HG03064 (cell line): ENCODE measurements around the gene KIZ.
A peak's percentile ranks its signal among the peaks of the same experiment; 100 is the strongest.

Source experiments
- ATAC-seq: cut with Tn5 transposase; IDR thresholded peaks from one replicate; pipeline ENCODE4 v1.9.1; 2021; ENCODE audit warnings: low read depth; ENCODE audit not compliant: unreplicated experiment

Gene KIZ

DNA sequence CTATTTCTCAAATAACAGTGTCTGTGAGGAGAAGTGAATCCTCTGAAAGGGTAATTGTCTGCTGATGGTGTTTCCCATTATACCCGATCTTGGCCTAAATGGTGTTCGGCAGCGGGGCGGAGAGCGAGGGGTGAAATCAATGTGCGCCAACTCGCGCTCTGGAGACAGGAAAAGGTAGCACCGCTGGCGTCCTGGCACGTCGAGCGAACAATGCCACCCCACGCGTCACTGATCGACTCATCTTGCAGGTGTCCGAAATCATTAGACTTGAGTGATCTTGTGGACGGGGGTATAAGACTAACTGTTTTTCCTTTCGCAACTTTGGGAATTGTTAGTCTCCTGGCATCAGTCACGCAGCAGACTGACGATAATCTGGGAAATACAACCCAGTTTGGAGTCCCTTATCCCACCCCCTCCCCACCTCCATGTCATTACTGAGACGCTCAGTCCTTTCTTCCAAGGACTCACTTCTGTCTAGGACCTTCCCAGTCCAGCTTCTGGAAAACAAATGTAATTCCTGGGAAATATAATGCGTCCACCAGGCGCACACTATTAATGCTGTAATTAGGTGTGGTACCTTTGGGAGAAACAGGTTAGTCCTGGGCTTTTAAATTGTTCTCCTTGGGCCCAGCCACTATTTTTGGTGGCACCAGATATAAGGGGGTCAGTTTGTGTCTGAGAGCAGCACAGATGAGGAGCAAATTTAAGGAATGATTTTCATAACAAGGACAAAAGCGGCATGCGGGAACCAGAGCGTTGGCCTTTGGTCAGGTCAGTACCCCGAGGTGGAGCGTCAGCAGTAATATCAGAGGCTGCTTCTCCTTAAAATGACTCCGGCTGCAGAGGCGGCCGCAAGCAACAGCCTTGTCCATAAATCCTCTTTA lies 22.1 kb upstream of the KIZ start:
- no peak for ATAC-seq

DNA sequence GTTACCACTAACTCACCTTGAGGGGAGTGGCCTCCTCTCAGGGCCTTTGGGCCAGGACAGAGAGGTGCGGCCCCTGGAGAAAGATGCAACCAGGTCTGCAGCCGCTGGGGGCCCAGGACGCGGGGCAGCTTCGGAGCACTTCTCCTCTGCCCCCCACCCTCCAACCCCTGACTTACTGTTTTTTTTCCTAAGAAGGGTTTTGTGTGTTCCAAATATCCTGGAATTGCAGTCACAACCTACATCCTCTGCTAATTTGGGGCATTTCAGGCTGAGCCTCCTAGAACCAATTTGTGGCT lies 21.5 kb upstream of the KIZ start:
- no peak for ATAC-seq

DNA sequence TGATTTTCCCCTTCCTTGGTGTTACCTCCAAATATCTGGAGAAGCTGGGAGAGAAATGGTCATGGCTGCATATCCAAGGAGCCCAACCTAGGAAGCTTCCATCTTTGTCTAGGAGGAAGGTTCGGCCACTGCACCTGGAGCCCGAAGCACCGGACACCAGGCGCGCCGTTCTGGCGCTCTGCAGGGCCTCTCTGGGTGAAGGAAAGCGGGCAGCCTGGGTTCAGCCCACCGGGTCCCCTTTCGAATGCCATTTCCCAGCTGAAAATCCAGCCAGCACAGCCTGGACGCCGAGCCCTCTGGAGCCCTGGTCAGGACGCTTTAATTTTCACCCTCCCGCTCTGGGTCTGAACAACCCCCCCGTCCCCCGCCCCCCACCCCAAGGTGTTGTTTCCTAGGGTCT lies 21.0 kb upstream of the KIZ start:
- ATAC-seq: no peak

DNA sequence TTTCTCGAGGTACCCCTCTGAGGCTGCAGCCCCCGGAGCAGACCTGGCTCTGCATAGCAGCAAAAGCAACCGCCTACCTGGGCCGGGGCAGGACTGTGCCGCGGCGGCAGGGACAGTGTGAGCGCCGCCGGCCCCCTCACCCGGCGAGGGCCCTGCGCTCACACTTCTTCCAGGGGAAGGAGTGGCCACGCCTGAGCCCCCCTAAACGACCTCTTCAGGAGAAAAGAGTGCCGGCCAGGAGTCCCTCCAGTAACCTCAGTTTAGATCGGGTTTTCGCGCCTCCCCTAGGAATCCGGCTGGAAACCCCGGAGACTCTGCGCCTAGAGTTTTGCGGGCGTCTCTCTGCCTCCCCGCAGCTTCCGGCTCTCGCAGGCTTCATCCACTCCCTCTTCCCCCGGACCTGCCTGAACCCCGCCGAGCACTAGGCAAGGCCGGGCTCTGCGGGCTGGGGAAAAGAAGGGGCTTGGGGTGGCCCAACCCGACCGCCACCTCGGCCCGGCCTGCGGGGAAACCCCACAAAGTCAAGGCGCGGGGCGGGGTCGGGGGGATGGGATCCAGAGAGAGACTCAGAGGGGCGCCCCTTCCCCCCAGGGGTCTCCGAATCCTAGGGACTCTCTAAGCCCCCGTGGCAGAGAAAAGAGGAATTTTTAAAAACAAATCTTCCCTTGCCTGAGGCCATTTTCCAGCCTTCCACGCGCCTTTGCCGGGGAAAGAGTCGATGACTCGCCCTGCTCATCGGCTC lies 20.3 kb upstream of the KIZ start:
- no peak for ATAC-seq

DNA sequence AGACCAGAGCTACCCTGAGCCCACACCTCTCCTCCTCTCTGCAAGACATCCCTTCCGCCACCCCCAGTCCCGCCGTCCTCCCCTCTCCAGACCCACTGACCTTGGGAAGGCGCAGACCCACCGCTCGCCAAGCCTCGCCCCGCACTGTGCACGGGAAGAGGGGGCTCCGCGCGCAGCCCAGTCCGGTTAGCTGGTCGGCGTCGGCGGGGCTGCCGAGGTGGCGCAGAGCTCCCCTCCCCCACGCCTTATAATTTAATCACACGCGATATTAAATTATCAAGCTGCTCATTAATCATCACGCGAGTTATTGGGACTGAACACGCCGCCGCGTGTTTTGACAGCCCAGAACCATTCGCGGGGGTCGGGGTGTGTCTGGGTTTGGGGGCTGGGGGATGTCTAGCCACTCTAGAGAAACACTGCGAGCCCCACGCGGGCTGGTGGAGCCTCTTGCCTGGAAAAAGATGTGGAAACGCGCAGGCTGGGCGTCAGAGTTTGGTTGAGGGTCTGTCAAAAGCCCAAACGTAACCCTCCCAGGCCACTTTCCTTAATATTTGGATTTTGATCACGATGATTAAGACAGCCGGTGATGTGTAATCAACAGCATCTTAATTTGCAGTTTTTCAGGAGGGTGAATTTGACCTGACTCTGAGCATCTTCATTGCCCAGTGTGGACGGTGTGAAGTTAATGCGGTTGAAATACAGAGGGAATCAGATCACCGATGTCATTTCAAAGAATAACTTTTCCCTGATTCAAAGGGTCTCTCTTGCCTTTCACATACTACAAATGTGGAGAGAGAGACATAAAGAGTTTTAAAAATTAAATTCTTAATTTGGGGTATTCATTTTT lies 19.5 kb upstream of the KIZ start, which contains the start of gene LINC00237:
TSS of gene LINC00237 (minus strand) at position 188 of the 847 bp plus-strand sequence.
- ATAC-seq: no peak

DNA sequence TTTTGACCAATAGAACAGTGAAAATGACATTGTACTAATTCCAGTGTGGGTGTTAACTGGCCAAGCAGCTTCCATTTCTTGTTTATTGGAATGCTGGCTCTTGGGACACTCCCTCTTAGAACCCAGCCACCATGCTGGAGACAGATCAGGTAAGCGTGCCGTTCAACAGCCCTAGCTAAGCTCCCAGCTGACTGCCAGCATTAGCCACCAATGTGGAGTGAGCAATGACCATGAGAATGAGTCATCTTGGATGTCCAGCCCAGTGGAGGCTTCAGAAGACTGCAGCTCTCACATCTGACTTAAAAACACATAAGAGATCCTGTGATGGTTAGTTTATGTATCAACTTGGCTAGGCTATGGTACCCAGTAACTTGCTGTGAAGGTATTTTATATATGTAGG lies 16.7 kb upstream of the KIZ start:
- no peak for ATAC-seq

DNA sequence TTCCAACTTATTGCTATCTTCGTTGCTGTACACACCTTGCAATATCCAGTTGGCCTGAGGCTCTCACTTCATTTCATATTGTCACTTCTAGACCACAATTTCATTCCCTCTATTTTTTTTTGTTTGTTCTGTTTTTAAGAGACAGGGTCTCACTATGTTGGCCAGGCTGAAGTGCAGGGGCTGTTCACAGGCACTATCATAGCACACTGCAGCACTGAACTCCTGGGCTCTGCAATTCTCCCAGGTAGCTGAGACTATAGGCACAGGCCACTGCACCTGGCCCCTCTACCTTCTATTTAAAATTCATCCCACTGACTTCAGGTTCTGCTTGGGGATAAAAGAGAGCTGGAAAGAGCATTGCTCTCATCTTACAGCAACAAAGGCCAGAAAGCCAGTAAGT lies 15.1 kb upstream of the KIZ start:
- ATAC-seq: no peak

DNA sequence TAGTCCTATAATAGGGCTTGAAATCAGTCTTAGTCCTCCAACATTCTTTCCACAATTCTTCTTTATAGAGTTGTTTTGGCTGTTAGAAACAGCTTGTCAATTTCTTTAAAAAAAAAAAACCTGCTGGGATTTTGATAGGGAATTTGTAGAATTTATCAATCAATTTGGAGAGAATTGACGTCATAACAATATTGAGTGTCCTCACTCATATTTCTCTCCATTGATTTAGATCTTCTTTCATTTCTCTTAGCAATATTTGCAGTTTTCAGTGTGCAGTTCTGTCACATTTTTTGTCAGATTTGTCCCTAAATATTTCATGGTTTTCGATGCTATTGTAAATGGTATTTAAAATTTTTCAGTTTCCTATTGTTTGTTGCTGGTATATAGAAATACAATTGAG lies 14.5 kb upstream of the KIZ start:
- no peak for ATAC-seq

DNA sequence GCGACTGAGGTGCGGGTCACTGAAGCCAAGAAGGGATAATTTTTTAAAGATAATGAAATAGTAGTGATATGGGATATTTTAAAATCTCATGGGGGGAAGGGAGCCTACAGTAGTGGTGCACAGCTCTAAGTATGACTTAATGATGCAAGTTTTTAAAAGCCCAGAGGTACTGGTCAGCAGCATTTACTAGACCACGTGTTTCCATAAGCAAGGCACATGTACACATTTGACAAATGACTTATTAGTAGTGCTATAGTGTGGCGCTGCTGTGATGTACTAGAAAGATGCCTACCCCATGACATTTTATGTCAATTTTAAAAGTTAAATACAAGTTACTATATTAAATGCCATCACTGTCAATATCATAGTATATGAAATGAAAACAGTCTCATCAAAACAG lies 12.2 kb upstream of the KIZ start:
- ATAC-seq: no peak

DNA sequence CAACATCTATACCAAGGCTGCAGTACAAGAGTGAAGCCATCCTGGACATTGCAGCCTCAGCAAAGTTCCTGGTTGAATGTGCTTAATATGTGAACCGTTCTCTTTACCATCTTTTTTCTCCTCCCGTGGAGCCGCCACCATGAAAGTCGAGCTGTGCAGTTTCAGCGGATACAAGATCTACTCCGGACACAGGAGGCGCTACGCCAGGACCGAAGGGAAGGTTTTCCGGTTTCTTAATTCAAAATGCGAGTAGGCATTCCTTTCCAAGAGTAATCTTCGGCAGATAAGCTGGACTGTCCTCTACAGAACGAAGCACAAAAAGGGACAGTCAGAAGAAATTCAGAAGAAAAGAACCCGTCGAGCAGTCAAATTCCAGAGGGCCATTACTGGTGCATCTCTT lies 11.3 kb upstream of the KIZ start:
- no peak for ATAC-seq

DNA sequence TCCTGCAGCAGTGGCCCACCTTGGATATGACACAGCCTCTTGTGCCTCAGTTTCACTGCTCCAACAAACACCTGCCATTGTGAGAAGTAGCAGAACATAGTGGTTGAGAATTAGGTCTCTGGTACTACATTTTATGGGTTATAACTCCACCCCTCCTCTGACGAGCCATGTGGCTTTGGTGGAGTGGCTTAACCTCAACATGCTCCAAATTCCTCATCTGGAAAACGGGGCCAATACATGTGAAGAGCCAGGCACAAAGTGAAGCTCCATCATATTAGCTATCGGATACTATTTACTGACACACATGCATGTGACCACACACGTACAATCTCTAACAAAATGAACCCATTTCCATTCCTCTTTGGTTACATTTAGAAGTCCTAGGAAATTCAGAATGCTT lies 8.4 kb upstream of the KIZ start:
- no peak for ATAC-seq

DNA sequence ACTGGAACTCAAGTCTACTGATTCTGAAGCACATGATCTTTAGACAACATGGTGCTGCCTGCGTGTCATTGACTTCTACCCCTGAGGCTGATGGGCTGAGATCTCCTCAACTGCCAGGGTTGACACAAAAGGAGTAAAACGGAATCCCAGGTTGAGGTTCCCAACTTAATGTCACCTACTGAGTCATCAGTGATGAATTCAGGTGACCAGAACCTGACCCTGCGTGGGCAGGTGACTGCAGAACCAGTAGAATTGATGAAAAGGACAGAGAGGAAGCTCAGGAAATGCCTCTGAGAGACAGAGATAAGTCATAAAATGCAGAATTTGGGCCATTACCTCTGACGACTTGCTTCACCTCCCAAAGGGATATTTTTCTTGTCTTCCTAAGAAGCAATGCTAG lies 7.7 kb upstream of the KIZ start:
- ATAC-seq: no peak

DNA sequence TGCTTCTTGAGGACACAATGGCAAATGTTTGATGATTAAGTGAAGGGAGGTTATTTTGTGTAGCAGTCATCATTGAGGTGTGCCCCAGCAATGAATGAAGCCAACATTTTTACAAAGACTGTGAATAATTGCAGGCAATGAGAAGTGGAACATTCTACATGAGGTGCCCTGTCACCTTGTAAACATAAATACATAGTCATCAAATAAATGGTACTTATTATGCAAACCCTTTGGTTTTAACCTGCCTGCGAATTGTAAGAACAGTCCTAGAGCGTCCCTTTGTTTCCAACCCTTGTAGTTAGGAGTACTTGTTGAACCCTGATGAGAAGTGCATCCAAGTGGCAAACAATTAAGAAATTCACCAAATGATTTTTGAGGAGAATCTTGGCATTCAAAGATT lies 7.1 kb upstream of the KIZ start:
- ATAC-seq: no peak

DNA sequence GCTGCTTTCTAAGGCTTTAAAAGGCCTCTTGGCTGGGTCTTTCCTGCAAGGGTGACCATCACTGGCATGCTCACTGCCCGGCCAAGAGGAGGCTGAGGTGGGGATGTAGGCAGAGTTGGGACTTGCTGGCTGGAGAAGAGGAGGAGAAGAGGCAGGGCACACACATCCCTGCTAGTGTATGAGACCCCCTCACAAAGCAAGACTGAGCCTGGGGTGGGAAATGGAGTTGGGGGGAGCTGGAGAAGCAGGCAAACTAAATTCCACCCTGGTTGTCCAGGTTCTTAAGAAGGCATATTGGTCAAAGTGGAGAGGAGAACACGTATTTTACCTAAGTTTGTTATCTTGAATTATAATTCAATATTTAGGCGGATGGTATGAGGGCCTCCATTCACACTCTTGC lies 1.7 kb upstream of the KIZ start:
- ATAC-seq: no peak

DNA sequence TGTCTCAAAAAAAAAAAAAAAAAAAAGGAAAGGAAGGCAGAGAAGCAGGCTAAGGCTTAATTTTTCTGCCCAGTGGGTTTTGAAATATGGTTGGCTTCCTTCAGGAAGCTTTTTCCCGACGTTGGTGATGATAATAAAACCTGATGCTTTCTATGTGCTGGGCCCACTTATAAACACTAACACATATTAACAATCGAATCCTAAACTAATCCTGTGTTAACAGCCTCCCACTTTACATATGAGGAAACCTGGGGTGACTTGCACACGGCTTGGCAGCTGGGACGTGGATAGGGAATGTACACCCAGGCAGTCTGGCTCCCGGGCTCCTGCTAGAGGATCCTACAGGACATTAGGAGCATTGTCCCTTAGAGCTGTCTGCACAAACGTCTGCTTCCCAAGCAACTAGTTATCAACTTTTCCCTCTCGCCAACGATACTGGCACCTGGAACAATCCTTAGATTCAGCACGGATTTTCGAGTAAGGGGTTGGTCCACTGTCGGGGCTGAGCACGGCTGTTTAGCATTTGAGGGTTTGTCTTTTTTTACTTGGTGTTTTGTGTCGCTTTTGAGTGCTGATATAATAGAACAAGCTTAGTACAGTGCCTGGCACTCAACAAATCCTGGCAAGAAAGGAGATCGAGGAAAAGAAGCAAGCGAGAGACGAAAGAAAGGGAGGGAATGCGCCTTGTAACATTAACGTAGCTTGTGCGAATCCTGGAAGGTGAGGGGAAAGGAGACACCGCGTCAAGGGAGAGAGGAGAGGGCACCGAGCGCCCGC lies 622 bp upstream of the KIZ start:
- ATAC-seq: peak; percentile 20

DNA sequence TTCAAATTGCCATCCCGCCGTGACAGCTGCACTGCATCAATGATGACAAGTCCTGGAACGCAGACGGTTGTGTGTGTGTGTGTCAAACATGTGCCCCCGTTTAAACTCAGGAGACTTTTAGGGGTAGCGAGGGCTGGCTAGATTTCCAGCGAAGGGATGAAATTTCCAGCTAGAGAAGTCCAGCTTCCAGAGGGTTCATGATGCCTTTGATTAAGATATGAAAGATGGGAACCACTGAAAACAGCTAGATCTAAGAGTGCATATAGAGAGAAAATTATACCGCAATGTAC lies 644 bp downstream of the KIZ start:
- ATAC-seq: no peak

DNA sequence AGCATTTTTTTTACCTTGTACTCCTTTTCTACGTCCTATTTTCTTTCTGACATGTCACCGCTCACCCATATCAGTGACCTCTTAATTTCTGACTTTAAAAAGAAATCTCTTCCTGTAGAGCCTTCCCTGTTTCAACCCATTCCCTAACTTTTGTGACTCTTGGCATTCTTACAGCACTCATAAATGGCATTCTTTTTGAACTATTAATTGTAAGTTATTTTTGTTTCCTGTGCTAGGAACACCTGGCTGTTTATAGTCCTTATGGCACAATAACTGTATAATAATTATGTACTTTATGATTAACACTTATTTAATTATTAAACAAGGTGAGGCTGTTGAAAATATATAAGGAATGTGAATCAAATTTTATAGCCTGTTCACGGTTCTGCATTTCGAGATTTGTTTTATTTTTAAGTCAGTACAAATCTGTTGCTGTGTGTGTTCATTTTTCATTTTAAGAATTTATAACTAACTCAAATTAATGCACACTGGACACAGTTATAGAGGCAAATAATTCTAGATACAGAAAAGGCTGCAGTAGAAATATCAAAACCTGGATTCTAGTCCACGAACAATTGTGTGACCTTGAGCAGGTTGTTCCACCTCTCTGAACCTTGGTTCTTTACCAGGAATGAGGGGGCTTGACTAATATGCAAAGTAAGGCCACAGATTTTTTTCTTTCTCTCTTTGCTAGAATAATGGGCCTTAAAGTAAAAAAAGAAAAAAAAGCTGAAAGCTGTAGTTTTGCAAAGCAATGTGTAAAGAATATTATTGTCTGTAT lies 1.5 kb downstream of the KIZ start:
- ATAC-seq: no peak

DNA sequence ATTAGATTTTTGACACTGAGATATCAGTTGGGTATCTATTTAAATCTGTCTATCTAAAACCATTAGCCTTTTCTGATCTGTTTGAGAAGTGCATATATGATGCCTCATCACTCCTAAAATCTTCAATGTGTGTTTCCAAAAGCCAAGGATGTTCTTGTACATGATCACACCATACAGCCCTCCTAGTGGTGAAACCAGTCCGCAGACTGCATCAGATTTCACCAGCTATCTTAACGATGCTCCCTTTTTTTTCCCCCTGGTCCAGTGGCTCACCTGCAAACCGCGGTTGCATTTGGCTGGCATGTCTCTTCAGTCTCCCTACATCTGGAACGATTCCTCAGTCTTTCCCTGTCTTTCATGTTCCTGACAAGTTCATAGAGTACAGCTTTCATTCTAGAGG lies 4.0 kb downstream of the KIZ start:
- no peak for ATAC-seq

DNA sequence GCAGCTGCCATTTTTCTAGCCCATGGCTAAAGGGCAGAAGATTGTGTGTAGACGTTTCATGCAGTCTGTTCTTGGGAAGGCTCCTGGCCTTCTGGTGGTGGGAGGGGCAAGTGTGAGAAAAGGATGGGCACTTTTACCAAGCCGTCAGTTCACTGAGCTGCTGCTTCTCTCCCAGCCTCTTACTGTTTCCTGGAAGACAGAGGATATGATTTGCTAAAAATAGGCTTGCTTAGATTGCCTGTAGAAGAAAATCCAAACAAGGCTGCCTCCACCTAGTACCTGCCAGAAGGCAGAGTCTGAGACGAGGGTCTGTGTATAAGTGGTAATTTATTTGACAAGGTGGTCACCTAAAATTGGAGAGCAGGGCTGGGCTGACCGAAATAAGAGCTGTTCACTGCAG lies 7.5 kb downstream of the KIZ start:
- ATAC-seq: no peak
